RKO (cell line): ENCODE results near the gene GLIS1.
"Not testable (repeated sequence)": the region's sequence is repeated elsewhere in the genome, so short reads cannot be mapped to it uniquely, and the experiment has no call there.

Experiments used
- DNase-seq: peaks from one replicate; pipeline ENCODE4 v3.0.0-alpha.2; 2016; ENCODE audit warnings: low spot score

GLIS1 gene

GRCh38 chr1:53654216-53655210, 84.5 kb downstream of the GLIS1 start:
- DNase-seq, result no peak

- no peak for DNase-seq
Observed at GRCh38 chr1:53653631-53654030, 85.3 kb downstream of the GLIS1 start.

- no peak for DNase-seq
Observed at GRCh38 chr1:53653200-53653575, 85.8 kb downstream of the GLIS1 start.

GRCh38 chr1:53652441-53653199, 86.3 kb downstream of the GLIS1 start:
- no peak for DNase-seq

GRCh38 chr1:53651356-53651755, 87.6 kb downstream of the GLIS1 start:
- DNase-seq, result no peak

- DNase-seq, result no peak
Observed at GRCh38 chr1:53648516-53648915, 90.4 kb downstream of the GLIS1 start.

- DNase-seq, result not testable (repeated sequence)
Observed at GRCh38 chr1:53647915-53648314, 91.0 kb downstream of the GLIS1 start.

GRCh38 chr1:53646732-53647131, 92.2 kb downstream of the GLIS1 start:
- no peak for DNase-seq

GRCh38 chr1:53645690-53646078, 93.3 kb downstream of the GLIS1 start:
- DNase-seq, result no peak

GRCh38 chr1:53644909-53645689, 93.9 kb downstream of the GLIS1 start:
- DNase-seq, result no peak

GRCh38 chr1:53644496-53644895, 94.5 kb downstream of the GLIS1 start:
- no peak for DNase-seq

GRCh38 chr1:53643881-53644390, 95.0 kb downstream of the GLIS1 start:
- DNase-seq, result no peak

- no peak for DNase-seq
Observed at GRCh38 chr1:53643041-53643880, 95.7 kb downstream of the GLIS1 start.

- DNase-seq, result no peak
Observed at GRCh38 chr1:53642607-53643006, 96.4 kb downstream of the GLIS1 start.

GRCh38 chr1:53642215-53642555, 96.8 kb downstream of the GLIS1 start:
- DNase-seq, result no peak

- no peak for DNase-seq
Observed at GRCh38 chr1:53641481-53642214, 97.3 kb downstream of the GLIS1 start.

GRCh38 chr1:53640701-53641075, 98.3 kb downstream of the GLIS1 start:
- no peak for DNase-seq

- no peak for DNase-seq
Observed at GRCh38 chr1:53639996-53640700, 98.8 kb downstream of the GLIS1 start.

GRCh38 chr1:53639251-53639763, 99.7 kb downstream of the GLIS1 start:
- DNase-seq, result peak; percentile 37
